SKM-1 (cell line): ENCODE results near the gene PTGES3.

Experiments used
- DNase-seq: peaks from one replicate; lab custom pipeline; 2025; ENCODE audit not compliant: unreplicated experiment; lab: John Stamatoyannopoulos, UW

The PTGES3 gene

GRCh38 chr12:56630180-56630632 lies 57.9 kb downstream of the PTGES3 start, which contains the start of gene BAZ2A:
Gene BAZ2A (minus strand): TSS chr12:56630326. CDS start chr12:56617530, 12,796 bp downstream.
- DNase-seq = peak; percentile 14

DNA sequence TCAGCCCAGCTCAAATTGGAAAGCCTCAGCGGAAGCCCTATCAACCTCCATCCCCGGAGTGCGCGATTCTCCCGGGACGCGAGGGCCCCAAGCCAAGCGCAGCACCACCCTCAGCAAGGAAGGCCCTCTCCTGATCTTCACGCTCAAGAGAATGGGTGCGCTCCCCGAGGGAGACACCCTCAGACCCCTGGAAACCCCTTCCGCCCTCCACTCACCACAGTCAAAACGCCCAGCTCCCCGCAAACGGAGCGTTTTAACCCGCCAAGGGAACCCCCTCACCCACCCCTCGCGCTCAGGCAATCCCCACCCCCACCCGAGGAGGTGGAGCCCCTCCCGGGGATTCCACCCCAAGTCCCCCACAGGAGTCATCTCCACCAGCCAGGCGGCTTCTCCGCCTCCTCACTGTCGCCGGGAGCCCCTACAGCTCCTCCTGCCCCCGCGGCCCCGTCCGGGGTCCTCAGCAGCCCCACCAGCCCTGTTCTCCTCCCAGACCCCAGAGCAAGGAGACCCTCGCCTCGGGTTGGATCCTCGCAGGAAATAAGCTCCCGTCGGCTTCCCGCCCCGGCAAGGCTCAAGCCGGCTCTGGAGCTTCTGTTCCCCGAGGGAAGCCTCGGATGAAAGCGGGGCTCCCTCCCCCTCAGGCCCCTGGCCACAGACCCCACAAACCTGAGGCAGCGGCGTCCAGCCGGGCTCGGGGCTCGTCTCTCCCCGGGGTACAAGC lies 58.5 kb downstream of the PTGES3 start:
- no peak for DNase-seq

DNA sequence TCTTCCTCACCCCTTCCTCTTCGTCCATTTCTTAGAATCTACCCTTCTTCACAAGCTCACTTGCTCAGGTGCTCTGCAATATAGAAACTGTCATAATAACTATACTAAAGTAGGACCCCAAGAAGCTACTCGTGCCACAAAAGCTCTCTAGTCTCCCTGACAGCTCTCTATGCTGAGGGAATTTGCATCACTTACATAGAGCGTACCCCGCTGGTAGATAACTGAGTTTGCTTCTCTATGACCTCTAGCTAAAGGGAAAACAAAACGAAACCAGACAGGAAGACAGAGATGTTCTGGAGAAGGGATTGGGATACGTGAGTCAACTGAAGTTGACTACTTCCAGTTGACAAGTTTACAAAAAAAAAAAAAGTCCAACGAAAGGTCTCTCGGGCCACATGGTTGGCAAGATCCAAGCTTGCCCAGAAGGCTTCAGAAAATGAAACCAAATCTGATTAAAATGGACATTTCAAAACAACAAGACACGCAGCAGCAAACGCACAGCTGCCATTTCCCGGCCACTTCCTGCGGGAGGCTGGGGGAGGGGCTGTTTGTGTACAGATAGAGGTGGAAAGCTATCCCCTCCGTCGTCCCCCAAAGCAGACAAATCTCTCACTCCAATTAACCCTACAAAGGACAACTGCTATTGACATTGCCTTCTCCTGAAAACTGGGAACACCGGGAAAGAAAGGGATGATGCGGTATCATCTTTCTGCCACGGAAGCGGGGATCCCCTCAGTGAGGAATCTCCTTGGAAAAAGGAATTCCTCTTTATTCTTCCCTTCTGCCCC lies 59.2 kb downstream of the PTGES3 start:
- no peak for DNase-seq

DNA sequence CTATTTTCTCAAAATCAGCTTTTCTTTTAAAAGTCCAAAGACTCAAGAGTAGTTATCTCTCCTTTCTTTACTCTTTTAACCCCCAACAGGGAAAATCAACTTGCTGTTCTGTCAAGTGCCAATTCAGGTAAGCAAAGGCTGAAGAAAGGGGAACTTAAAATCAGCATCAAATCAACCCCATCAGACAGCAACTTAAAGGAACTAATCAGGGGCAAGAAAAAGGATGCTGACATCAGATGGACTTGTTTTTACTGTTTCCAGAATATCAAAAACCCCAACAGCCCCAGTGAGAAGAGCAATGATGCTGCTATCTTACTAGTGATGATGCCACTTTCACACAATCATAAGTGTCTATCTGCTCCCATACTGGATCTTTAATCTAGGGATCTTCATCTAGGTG lies 61.4 kb downstream of the PTGES3 start:
- no peak for DNase-seq

- DNase-seq = no peak
These were observed 65.5 kb downstream of the PTGES3 start for GRCh38 chr12:56622535-56622934.

GRCh38 chr12:56616925-56617324 lies 71.2 kb downstream of the PTGES3 start:
- no peak for DNase-seq

DNA sequence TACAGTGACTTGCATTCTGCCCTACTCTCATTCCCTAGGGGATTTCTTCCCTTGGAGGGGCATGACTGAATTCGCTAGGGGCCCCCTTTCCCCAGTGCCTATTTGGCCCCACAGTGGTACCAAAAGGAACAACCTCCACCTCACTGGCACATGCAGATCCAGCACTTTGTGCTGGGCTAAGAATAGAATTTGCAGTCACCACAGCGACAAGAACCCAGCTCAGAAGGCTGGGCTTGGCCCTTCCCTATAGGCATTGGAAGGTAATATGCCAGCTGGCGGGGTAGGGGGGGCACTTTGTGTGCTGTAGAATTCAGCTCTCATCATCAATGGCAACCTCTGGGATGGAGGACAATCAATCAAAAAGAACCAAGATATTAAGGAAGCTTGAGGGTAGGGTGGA lies 71.8 kb downstream of the PTGES3 start:
- DNase-seq = no peak

DNA sequence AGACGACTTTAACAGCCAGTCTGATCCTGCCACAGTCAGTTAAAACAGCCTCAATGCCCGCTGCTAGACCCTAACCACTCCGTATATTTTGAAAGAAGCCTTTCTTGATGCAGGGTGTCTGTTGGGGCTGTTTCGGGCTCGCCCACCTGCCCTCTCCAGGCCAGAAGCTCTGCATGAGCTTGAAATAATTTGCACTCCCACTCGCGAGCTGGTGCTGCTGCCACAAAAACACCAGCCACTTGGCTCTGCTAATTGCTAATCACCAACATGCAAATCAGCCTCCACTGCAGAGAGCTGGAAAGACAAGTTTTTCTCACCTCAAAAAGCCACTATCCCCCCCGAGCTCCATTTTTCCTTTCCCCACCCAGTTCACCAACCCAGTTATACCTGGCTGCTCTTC lies 73.5 kb downstream of the PTGES3 start:
- no peak for DNase-seq
